ENCODE measurements around the gene PCF11.

PCF11 gene

DNA sequence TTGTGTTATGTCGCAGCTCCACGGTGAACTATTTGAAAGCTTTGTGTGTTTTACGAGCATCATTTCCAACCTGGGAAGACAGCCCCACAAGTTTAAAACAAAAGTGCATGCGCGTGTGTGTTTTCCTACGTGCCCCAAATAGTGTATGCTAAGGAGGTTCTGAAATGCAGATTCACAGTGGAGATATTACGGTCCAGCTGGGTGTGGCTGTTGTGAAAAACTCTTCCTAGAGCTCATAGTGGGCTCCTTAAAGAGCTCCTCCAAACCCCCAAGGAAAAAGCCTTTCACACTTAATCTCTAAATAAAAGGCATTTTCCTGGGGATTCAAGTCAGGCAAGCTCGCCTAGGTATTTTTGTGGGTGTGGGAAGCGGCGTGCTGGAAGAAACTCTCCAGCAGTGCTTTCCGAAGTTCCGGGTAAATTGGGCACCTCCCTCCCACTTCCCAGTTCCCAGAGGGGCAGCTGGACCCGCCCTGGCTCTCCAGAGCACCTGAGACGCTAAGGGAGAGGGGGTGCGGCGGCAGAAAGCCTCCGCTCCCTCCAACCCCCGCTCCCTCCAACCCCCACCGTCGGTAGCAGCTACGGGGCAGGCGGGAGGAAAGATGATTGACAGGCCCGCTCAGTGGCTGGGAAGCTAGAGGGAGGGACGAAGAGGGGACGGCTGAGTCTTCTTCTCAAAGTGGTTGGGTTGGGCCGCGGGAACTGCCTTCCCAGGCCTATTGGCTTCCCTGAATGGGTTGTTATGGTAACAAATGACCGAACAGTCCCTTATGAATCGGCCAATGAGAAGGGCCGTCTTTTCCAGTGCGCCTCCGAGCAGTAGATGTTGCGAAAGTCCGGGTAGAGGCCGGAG, 561 bp upstream of the PCF11 start:
- H3K27me3 ChIP-seq (ENCODE audit: control insufficient read depth in 1 of 2, insufficient read depth in 2 of 2, low read length in 2 of 2) = no peaks in the 10 kb centered on the region

GRCh38 chr11:83157594-83158356, 844 bp downstream of the PCF11 start:
- Histone ChIP-seq H3K27me3 (ENCODE audit: control insufficient read depth in 1 of 2, insufficient read depth in 2 of 2, low read length in 2 of 2) (no peaks in the 10 kb centered on the region), H3K4me1 (ENCODE audit: insufficient read depth, low read length) (peaks cover 24% of the 10 kb centered on the region), H3K9me3 (ENCODE audit: low read length) (no peaks in the 10 kb centered on the region), H3K9ac (ENCODE audit: low read length) (peak overlapping the region; percentile 100), H3K27ac (ENCODE audit: low read depth, low read length) (peak overlapping the region; percentile 81), H3K36me3 (ENCODE audit: insufficient read depth, low read length) (peaks cover 11% of the 10 kb centered on the region), H3K4me3 (ENCODE audit: low read depth in 1 of 2, low read length in 2 of 2) (peak overlapping the region; percentile 90 to 93)

More for the DNA sequence above, 561 bp upstream of the PCF11 start:
- Histone ChIP-seq H3K4me1 (ENCODE audit: insufficient read depth, low read length) (peaks cover 12% of the 10 kb centered on the region), H3K9me3 (ENCODE audit: low read length) (no peaks in the 10 kb centered on the region), H3K36me3 (ENCODE audit: insufficient read depth, low read length) (peaks cover 6% of the 10 kb centered on the region), H3K4me3 (ENCODE audit: low read depth in 1 of 2, low read length in 2 of 2) (peak overlapping the region; percentile 56 to 100), H3K9ac (ENCODE audit: low read length) (peak overlapping the region; percentile 88), H3K27ac (ENCODE audit: low read depth, low read length) (peak overlapping the region; percentile 94)

DNA sequence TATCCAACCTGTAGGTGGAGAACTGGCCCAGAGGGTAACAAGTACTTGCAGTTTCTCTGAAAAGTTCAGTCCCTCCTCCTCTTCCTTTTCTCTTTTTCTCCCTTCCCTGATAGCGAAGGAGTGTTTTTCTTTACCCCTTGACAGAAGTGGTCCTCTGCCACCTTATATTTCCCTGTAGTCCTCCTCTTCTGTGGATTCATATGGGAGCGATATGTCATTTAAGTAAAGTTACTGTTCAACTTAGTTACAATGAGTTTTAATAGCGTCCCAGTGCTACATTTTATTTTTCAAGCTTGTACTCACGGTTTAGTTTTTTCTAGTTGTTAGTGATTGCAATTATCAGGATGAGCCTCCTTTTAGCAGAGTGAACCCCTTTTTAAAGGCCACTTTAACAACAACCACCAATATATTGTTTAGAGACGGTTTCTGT, 1.4 kb downstream of the PCF11 start:
- H3K27ac ChIP-seq (ENCODE audit: low read depth, low read length) = peak overlapping the region; percentile 81
- peak overlapping the region; percentile 100 for H3K9ac ChIP-seq (ENCODE audit: low read length)
- H3K9me3 ChIP-seq (ENCODE audit: low read length) = no peaks in the 10 kb centered on the region
- H3K4me3 ChIP-seq (ENCODE audit: low read depth in 1 of 2, low read length in 2 of 2) = peak overlapping the region; percentile 90 to 93
- H3K27me3 ChIP-seq (ENCODE audit: control insufficient read depth in 1 of 2, insufficient read depth in 2 of 2, low read length in 2 of 2) = no peaks in the 10 kb centered on the region
- peaks cover 28% of the 10 kb centered on the region for H3K4me1 ChIP-seq (ENCODE audit: insufficient read depth, low read length)
- peaks cover 11% of the 10 kb centered on the region for H3K36me3 ChIP-seq (ENCODE audit: insufficient read depth, low read length)

- peaks cover 28% of the 10 kb centered on the region for H3K4me1 ChIP-seq (ENCODE audit: insufficient read depth, low read length)
- H3K36me3 ChIP-seq (ENCODE audit: insufficient read depth, low read length) = peaks cover 16% of the 10 kb centered on the region
- H3K27ac ChIP-seq (ENCODE audit: low read depth, low read length) = peak overlapping the region; percentile 81
- H3K9me3 ChIP-seq (ENCODE audit: low read length) = no peaks in the 10 kb centered on the region
- H3K4me3 ChIP-seq (ENCODE audit: low read depth in 1 of 2, low read length in 2 of 2) = peak overlapping the region; percentile 90 to 93
- no peaks in the 10 kb centered on the region for H3K27me3 ChIP-seq (ENCODE audit: control insufficient read depth in 1 of 2, insufficient read depth in 2 of 2, low read length in 2 of 2)
- H3K9ac ChIP-seq (ENCODE audit: low read length) = peak overlapping the region; percentile 100
These were observed 2.3 kb downstream of the PCF11 start for GRCh38 chr11:83158965-83159901.

GRCh38 chr11:83159902-83160865, 3.3 kb downstream of the PCF11 start:
- H3K9ac ChIP-seq (ENCODE audit: low read length) = peak overlapping the region; percentile 100
- peak overlapping the region; percentile 30 for H3K27ac ChIP-seq (ENCODE audit: low read depth, low read length)
- H3K4me1 ChIP-seq (ENCODE audit: insufficient read depth, low read length) = peaks cover 28% of the 10 kb centered on the region
- no peaks in the 10 kb centered on the region for H3K9me3 ChIP-seq (ENCODE audit: low read length)
- no peaks in the 10 kb centered on the region for H3K27me3 ChIP-seq (ENCODE audit: control insufficient read depth in 1 of 2, insufficient read depth in 2 of 2, low read length in 2 of 2)
- peak overlapping the region; percentile 90 to 93 for H3K4me3 ChIP-seq (ENCODE audit: low read depth in 1 of 2, low read length in 2 of 2)
- H3K36me3 ChIP-seq (ENCODE audit: insufficient read depth, low read length) = peaks cover 21% of the 10 kb centered on the region

DNA sequence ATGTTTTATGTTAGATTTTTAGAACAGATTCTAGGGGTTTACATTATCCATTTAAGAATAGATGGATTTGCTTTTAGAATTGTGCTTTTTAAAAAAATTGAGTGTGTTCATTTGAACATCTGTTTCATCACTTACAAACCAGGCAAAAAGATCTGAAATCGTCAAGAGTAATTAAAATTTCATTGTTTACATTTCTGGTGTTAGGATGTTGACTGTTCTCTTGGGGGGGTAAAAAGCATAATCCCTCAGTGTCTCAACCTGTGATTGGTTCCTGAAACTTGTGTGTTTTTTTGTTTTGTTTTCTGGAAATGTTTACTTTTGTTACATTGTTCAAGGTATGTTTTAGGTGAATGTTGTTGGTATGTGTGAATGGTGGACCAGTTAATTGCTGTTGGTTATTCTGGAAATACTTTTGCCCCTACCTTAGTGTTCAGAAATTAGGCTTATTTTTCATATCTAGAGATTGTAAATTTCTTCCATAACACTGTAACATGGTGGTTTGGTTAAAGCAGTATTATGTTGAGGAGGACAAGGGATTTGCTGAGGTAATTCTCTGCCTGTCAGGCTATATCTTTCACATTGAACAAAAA, 4.8 kb downstream of the PCF11 start:
- Histone ChIP-seq H3K27ac (ENCODE audit: low read depth, low read length) (no peak overlapping the region), H3K4me3 (ENCODE audit: low read depth in 1 of 2, low read length in 2 of 2) (no peak overlapping the region), H3K9me3 (ENCODE audit: low read length) (no peaks in the 10 kb centered on the region), H3K36me3 (ENCODE audit: insufficient read depth, low read length) (peaks cover 33% of the 10 kb centered on the region), H3K27me3 (ENCODE audit: control insufficient read depth in 1 of 2, insufficient read depth in 2 of 2, low read length in 2 of 2) (no peaks in the 10 kb centered on the region), H3K4me1 (ENCODE audit: insufficient read depth, low read length) (peaks cover 28% of the 10 kb centered on the region), H3K9ac (ENCODE audit: low read length) (no peak overlapping the region)

GRCh38 chr11:83162377-83162776, 5.4 kb downstream of the PCF11 start:
- Histone ChIP-seq H3K9me3 (ENCODE audit: low read length) (no peaks in the 10 kb centered on the region), H3K9ac (ENCODE audit: low read length) (no peak overlapping the region), H3K4me3 (ENCODE audit: low read depth in 1 of 2, low read length in 2 of 2) (no peak overlapping the region), H3K36me3 (ENCODE audit: insufficient read depth, low read length) (peaks cover 35% of the 10 kb centered on the region), H3K27me3 (ENCODE audit: control insufficient read depth in 1 of 2, insufficient read depth in 2 of 2, low read length in 2 of 2) (no peaks in the 10 kb centered on the region), H3K27ac (ENCODE audit: low read depth, low read length) (no peak overlapping the region), H3K4me1 (ENCODE audit: insufficient read depth, low read length) (peaks cover 28% of the 10 kb centered on the region)

DNA sequence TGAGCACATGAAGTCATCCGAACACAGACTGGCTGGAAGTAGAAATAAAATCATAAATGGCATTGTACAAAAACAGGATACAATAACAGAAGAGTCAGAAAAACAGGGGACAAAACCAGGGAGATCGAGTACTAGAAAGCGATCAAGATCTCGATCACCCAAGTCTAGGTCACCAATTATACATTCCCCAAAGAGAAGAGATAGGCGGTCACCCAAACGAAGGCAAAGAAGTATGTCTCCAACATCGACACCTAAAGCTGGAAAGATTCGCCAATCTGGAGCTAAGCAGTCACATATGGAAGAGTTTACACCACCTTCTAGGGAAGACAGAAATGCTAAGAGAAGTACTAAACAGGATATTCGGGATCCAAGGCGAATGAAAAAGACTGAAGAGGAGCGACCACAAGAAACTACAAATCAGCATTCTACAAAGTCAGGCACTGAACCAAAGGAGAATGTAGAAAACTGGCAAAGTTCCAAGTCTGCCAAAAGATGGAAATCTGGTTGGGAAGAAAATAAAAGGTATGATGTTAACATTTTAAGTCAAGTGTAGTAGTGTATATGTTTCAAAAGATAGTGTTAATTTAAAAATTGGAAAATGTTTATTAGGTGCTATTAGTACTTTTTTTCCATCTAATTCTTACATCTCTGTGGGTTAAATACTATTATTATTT, 9.4 kb downstream of the PCF11 start:
- Histone ChIP-seq H3K9me3 (ENCODE audit: low read length) (no peaks in the 10 kb centered on the region), H3K9ac (ENCODE audit: low read length) (no peak overlapping the region), H3K4me1 (ENCODE audit: insufficient read depth, low read length) (peaks cover 37% of the 10 kb centered on the region), H3K27me3 (ENCODE audit: control insufficient read depth in 1 of 2, insufficient read depth in 2 of 2, low read length in 2 of 2) (no peaks in the 10 kb centered on the region), H3K27ac (ENCODE audit: low read depth, low read length) (no peak overlapping the region), H3K36me3 (ENCODE audit: insufficient read depth, low read length) (peaks cover 67% of the 10 kb centered on the region), H3K4me3 (ENCODE audit: low read depth in 1 of 2, low read length in 2 of 2) (no peak overlapping the region)

DNA sequence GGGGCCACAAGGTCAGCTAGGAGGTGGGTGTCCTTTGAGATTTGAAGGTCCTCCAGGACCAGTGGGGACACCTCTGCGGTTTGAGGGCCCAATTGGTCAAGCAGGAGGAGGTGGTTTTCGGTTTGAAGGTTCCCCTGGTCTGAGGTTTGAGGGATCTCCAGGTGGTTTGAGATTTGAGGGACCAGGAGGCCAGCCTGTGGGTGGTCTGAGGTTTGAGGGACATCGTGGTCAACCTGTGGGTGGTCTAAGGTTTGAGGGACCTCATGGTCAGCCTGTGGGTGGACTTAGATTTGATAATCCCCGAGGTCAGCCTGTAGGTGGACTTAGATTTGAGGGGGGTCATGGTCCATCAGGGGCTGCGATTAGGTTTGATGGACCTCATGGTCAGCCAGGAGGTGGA, 11.8 kb downstream of the PCF11 start:
- Histone ChIP-seq H3K27me3 (ENCODE audit: control insufficient read depth in 1 of 2, insufficient read depth in 2 of 2, low read length in 2 of 2) (no peaks in the 10 kb centered on the region), H3K4me3 (ENCODE audit: low read depth in 1 of 2, low read length in 2 of 2) (no peak overlapping the region), H3K4me1 (ENCODE audit: insufficient read depth, low read length) (peaks cover 30% of the 10 kb centered on the region), H3K9me3 (ENCODE audit: low read length) (no peaks in the 10 kb centered on the region), H3K9ac (ENCODE audit: low read length) (no peak overlapping the region), H3K36me3 (ENCODE audit: insufficient read depth, low read length) (peaks cover 69% of the 10 kb centered on the region), H3K27ac (ENCODE audit: low read depth, low read length) (no peak overlapping the region)
